GM21367 (cell line): ENCODE data around the gene SREBF1.

ENCODE experiments used
- ATAC-seq: cut with Tn5 transposase; IDR thresholded peaks from one replicate; pipeline ENCODE4 v1.9.1; 2021; ENCODE audit not compliant: unreplicated experiment

The SREBF1 gene

GRCh38 chr17:17797119-17797809 lies 39.5 kb downstream of the SREBF1 start:
- ATAC-seq: no peak

- no peak for ATAC-seq
These were observed 40.1 kb downstream of the SREBF1 start for GRCh38 chr17:17796787-17797061.

GRCh38 chr17:17795946-17796786 lies 40.6 kb downstream of the SREBF1 start:
- ATAC-seq: no peak

GRCh38 chr17:17795296-17795695 lies 41.5 kb downstream of the SREBF1 start:
- ATAC-seq: no peak

GRCh38 chr17:17794382-17794781 lies 42.4 kb downstream of the SREBF1 start:
- ATAC-seq: no peak

GRCh38 chr17:17793378-17794214 lies 43.2 kb downstream of the SREBF1 start:
- ATAC-seq: no peak

- no peak for ATAC-seq
These were observed 44.0 kb downstream of the SREBF1 start for GRCh38 chr17:17792551-17793377.

DNA sequence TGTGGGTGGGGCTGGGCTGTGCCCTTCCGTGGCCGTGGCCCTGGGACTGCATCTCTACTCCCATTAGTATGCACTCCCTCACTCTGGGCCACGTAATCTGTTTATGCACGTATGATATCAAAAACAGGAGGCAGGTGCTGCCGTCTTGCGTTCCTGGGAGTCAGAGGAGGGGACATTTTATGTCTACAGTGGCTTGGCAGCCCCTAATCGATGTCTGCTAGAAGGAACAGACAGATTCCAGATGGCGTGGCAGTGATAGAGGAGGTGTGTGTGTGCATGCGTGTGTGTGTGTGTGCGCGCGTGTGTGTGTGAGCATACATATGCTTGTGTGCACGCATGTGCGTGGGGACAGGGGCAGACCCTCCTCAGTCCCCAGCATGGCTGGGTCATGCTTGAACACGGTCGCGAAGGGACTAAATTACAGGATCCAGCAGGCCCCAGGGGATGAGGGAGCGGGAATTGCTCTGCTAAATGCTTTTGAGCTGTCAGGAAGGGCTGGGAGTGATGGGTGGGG lies 44.7 kb downstream of the SREBF1 start:
- ATAC-seq: no peak

- ATAC-seq: no peak
These were observed 45.9 kb downstream of the SREBF1 start for GRCh38 chr17:17790637-17791464.

DNA sequence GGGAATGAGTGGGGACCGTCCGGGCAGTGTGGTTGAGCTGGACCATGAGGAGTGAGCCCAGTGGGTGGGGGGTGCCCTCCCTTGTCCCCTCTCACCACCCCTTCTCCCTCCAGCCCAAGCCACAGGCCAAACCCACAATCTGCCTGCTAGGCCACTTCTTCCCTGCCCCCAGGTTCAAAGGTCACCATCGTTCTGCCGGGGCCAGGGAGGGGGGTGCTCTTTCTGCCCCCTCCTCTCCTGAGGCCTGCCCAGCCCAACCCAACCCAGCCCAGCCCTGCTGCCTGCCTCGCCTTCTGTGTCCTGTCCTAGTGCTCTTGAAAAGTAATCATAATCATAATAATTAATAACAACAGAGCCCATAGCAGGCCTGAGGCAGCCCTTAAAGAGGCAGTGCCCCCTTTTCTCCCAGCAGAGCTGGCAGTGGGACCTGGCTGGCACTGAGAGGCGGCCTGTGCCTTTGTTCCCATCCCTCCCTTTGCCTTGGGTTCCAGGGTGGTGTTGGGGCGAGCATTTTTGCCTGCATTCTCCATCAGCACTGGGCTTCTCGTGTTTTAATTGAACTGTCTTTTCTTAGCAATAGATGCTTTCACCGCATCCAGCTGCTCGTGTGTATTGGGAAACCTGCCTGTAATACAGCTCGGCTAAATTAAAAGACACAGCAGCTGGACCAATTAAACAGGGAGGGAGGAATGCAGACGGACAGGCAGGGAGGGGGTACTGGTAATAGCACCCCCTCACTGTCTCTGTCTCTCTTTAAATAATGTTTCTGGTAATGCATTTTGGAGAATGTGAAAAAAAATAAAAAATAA lies 46.8 kb downstream of the SREBF1 start:
- ATAC-seq: no peak

DNA sequence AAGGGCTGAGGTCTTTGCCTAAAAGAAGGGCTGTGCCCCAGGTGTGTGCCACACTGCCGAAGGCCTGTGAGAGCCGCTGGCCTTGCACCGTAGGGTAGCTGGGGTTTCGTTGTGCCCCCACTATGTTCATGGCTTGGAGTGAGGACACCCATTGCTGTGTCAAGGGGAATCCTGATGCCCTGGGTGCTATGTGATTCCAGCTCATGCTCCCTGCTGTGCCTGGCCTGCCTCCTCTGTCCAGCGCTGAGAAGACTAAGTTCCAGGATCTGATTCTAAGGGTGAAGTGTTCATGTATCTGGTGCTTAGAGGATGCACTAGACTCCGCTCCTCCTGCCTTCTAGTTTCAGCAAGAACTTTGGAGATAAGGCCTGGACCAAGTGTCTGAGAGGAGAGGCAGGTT lies 47.4 kb downstream of the SREBF1 start:
- ATAC-seq: no peak

DNA sequence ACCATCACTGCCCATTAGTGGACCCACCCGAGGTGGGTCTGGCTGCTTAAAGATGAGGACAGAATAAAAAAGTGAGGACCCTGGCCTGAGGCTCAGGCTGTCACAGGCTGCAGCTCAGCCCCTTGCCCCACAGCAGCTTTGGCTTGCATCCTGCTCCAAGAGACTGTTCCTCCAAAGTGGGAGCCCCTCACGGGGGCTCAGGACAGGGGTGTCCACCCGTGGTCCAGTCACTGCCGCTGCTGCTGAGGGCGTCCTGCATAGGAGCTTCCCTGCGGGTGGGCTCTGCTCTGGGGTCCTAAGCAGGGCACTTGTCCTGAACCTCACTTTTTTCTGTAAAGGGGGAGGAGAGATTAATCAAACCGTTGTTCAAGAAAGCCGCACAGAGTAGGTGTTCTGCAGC lies 47.8 kb downstream of the SREBF1 start:
- ATAC-seq: no peak

- ATAC-seq: no peak
These were observed 49.2 kb downstream of the SREBF1 start for GRCh38 chr17:17787568-17787967.

GRCh38 chr17:17786998-17787397 lies 49.8 kb downstream of the SREBF1 start:
- no peak for ATAC-seq

DNA sequence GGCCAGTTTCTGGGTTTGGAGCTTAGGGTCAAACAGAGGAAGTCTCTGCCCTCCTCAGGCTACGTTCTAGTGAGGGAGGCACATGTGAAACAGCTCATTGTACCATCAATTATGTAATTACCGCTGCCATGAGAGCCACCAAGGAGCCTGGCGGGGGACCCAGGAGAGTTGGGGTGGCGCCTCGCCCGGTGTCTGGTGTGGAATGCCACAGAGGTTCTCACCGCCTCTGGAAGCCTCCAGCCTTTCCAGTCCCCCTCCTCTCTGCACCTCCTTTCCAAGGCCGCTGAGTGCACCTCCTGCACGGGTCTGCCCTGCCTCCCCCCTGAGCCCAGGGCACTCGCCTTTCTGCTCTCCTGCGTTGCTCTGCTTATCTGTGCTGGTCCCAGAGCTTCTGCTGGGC lies 51.4 kb downstream of the SREBF1 start:
- ATAC-seq: no peak

DNA sequence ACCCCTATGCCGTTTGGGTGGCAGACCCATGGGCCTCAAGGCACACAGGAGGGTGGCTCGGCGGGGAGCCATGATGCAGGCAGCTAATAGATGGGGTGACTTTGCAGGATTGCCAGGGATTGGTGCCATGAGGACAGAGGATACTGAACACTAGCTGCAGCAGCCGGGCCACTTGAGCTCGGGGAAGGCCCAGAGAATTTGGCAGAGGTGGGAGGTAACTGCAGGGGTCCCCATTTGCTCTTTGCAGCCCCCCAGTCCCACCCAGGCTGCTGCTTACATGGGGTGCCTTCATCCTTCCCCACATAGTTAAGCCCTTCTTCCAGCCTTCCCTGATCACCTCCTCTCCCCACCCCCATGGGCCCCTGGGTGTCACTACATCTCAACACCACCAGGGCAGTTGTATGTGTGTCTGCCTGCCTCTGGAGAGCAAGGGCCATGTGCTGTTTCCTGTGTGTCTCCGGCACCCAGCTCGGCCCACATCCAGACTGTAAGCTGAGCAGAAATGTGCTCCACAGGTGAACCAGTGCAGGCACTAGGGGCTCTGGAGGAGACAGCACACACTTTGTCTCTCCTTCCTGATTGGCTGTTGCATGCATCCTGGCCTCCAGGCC lies 52.0 kb downstream of the SREBF1 start:
- ATAC-seq: no peak

DNA sequence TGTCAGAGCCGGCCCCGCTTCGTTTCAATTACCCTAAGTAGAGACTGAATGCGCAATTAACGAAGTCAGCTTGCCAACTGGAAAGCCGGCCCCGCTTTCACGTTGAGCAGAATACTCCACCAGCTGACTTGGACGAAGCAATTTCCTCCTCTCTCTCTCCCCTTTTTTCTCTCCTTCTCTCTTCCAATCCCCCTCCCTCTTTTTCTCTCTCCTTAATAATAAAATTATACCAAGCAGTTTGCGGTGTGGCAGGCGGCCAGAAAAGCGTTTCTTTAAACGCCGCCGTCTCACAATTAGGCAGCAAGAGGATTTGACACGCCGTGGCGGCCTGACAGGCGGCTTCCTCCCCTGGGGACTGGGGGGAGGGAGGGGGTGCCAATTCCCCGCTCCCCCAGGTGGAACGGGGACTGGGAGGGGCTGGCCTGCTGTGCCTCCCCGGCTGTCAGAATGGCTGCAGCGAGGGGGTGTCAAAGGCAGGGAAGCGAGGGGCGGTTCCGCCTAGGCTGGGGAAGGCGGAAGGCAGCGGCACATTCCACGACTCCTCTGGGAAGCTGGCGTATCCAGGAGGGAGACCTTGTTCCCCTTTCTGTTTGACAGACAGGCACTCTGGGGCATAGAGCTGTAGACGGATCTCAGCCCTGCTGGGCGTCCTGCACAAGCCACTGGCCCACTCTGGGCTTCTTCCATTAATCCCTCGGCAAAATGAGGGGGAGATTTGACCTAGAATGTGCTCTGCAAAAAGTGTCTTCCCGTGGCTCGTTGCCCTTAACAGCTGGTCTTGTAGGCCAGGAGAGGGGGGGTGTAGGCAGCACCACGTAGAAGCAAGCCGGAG lies 52.7 kb downstream of the SREBF1 start:
- ATAC-seq: no peak
